Prostate gland (tissue), 2 donors: Measurements from ENCODE around the gene PAFAH1B1. TPM values are rescaled to one million over a fixed set of nuclear protein-coding genes. Genes with fewer than 3 reads are reported as not detected.
A peak's percentile ranks its signal among the peaks of the same experiment; 100 is the strongest.
"Not testable (repeated sequence)": the region's sequence is repeated elsewhere in the genome, so short reads cannot be mapped to it uniquely, and the experiment has no call there.

ENCODE experiments used
- DNase-seq: peaks from one replicate; pipeline ENCODE4 v3.0.0-alpha.2; 2019; ENCODE audit warnings: low spot score
- H3K27ac ChIP-seq, 2 donors: fragments of 200-600 bp; sonication (generic); 2 replicates each; pipeline ENCODE4 v1.5.1; 2017 to 2019
- H3K27me3 ChIP-seq: fragments of 200-600 bp; sonication (generic); replicated peaks from 2 replicates; pipeline ENCODE4 v1.5.1; 2019; ENCODE audit not compliant: insufficient read depth
- H3K36me3 ChIP-seq, 2 donors: fragments of 200-600 bp; sonication (generic); 1 replicate in 1 of 2; 2 replicates in 1 of 2; pipeline versions ENCODE4 v1.5.1 to v1.8.1; 2017 to 2019
- H3K4me1 ChIP-seq: fragments of 200-600 bp; sonication (generic); replicated peaks from 2 replicates; pipeline ENCODE4 v1.5.1; 2019
- H3K4me3 ChIP-seq, 2 donors: fragments of 200-600 bp; sonication (generic); 2 replicates each; pipeline ENCODE4 v1.5.1; 2017 to 2019
- H3K9me3 ChIP-seq: fragments of 200-600 bp; sonication (generic); 2 replicates; pipeline ENCODE4 v1.5.1; 2017
- CTCF ChIP-seq, 4 experiments: fragments of 200-600 bp in 2 of 4; fragments of 450-650 bp in 2 of 4; sonication (generic) in 2 of 4; IDR thresholded peaks; 1 replicate in 3 of 4; 2 replicates in 1 of 4; pipeline ENCODE4 v1.5.1; 2016 to 2019; ENCODE audit warnings: antibody characterized with exemption in 4 of 4, mild to moderate bottlenecking in 2 of 4, moderate library complexity in 2 of 4
- POLR2A ChIP-seq: fragments of 450-650 bp; IDR thresholded peaks from one replicate; pipeline ENCODE4 v1.6.1; 2016; ENCODE audit warnings: antibody characterized with exemption, mild to moderate bottlenecking
- POLR2AphosphoS5 ChIP-seq: sonication (generic); formaldehyde crosslinking; IDR thresholded peaks from one replicate; pipeline ENCODE4 v1.6.1; 2017; ENCODE audit warnings: antibody characterized with exemption
- WGBS: methylation state at CpG from one replicate; pipeline ENCODE4 v1.1.5; 2018; 5-methylcytosine and 5-hydroxymethylcytosine counted together
- intact Hi-C: fragments of 100-400 bp; cut with DNase I; formaldehyde crosslinking; loops from one replicate; pipeline ENCODE4 v1.14.2; 2022
- total RNA-seq, 2 donors: library from RNA; depleted of rRNA; stranded (reverse); fragments of >200 nt; gene quantifications; one replicate each; pipeline ENCODE4 v1.1.0, GENCODE V29; 2016

PAFAH1B1 gene
- 10 to 100 TPM; 47.9 to 92.9 TPM for total RNA-seq

DNA sequence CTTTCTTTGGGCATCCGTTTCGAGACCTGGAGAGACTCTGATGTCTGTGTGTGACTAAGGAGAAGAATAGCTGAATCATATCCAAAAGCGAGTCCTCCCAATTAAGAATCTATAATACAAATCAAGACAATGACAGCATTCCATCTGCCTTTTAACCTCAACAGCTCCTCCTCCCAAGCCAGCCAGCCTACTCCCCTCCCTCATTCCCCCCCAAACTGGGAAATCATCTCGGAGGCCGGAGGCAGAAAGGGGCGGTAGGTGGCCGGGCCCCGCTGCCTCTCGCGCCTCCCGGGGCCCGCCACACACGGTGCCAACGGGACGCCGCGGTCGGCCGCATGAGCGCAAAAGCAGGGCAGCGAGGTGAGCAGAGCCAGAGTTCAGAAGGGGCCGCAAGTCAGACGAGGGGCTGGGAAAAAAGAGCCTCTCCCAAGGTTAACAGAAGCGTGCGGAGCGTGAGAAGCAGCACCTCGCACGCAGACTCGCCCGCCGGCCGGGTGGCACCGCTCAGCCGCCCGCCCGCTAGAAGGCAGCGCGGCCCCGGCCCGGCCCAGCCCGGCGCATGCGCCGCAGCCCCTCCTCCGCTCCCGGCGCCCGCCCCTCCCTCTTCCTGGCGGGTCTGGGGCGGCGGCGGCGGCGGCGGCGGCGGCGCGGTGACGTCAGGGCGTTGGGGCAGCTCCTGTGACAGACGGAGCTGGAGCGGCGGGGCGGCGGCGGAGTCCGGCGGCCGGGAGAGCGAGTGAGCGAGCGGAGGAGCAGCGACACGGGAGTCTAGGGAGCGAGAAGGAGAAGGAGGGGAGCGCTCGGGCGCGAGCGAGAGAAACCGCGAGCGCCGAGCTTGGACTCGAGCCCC, at the start of gene PAFAH1B1:
Gene PAFAH1B1, plus strand, starts transcription at position 684 of the 850 bp plus-strand sequence. CDS start 44,635 bp downstream, outside the sequence.
- H3K4me3 ChIP-seq, result peak within 1 kb of the TSS; percentile 90 to 91
- WGBS, result under 1% methylated on average over 66 of the region's 86 CpGs
- no peaks in the 10 kb centered on the region for H3K9me3 ChIP-seq
- intact Hi-C loops, result loop anchor here (5.0 kb wide), 1 partner anchor 119 kb away; the partner anchor contains the start of gene CLUH
- H3K4me1 ChIP-seq, result peaks cover 4% of the 10 kb centered on the region
- no peaks in the 10 kb centered on the region for H3K36me3 ChIP-seq
- peak; percentile 88 for DNase-seq
- H3K27ac ChIP-seq, result peak within 1 kb of the TSS; percentile 98 to 99
- no peaks in the 10 kb centered on the region for H3K27me3 ChIP-seq
- TF ChIP-seq CTCF (IDR thresholded peaks at IDR 0.05) (peak in 3 of 4 experiments; percentile 25 to 54 (median 30)), POLR2A (peak; percentile 76), POLR2AphosphoS5 (no peak)

DNA sequence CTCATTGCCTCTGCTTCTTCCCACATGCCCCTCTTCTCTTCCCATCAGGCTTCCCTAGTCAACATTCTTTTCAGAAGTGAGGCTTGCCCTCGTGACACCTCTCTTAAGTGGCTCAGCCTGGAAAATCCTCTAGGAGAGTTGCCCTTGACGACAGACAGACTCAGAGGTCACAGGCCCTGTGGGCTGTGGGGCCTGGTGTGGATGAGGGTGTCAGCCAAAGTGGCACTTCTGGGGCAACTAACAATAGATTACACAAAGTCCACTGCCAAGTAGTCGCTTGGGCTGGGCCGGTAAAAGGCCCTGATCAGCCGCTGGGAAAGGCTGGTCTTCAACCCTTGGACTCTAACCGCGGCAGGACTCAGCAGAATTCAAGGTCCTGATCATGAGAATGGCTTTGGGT, 48.1 kb upstream of the PAFAH1B1 start:
- H3K4me3 ChIP-seq, result no peak overlapping the region
- TF ChIP-seq CTCF (IDR thresholded peaks at IDR 0.05), result no peak
- TF ChIP-seq POLR2AphosphoS5, result no peak
- TF ChIP-seq POLR2A, result no peak
- no peaks in the 10 kb centered on the region for H3K27me3 ChIP-seq
- intact Hi-C loops, result no loop called here
- no peaks in the 10 kb centered on the region for H3K4me1 ChIP-seq
- no peaks in the 10 kb centered on the region for H3K9me3 ChIP-seq
- no peaks in the 10 kb centered on the region for H3K36me3 ChIP-seq
- WGBS, result 88% methylated on average over 7 of the region's 7 CpGs
- H3K27ac ChIP-seq, result no peak overlapping the region
- DNase-seq, result no peak

DNA sequence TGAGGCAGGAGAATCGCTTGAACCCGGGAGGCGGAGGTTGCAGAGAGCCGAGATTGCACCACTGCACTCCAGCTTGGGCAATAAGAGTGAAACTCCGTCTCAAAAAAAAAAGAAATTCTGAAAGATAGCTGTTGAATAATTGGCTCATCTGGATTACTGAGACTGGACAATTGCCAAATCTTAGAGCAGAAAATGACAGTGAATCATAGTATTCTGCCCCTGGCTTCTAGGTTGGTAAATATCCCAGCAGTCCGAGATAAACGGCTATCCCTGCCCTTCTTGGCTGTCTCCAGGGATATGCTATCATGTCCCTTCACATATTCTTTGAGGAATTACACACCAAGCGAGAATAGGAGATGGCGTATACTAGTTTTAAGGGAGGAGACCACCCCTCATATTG, 46.3 kb upstream of the PAFAH1B1 start:
- H3K36me3 ChIP-seq, result no peaks in the 10 kb centered on the region
- no peaks in the 10 kb centered on the region for H3K4me1 ChIP-seq
- TF ChIP-seq CTCF (IDR thresholded peaks at IDR 0.05), result no peak
- no peak for TF ChIP-seq POLR2A
- TF ChIP-seq POLR2AphosphoS5, result no peak
- no peaks in the 10 kb centered on the region for H3K27me3 ChIP-seq
- DNase-seq, result no peak
- H3K9me3 ChIP-seq, result no peaks in the 10 kb centered on the region
- intact Hi-C loops, result no loop called here
- no peak overlapping the region for H3K27ac ChIP-seq
- no peak overlapping the region for H3K4me3 ChIP-seq
- WGBS, result 77% methylated on average over 9 of the region's 9 CpGs

GRCh38 chr17:2548026-2548425, 45.4 kb upstream of the PAFAH1B1 start:
- H3K27ac ChIP-seq, H3K9me3 ChIP-seq, H3K4me3 ChIP-seq, H3K36me3 ChIP-seq, H3K27me3 ChIP-seq, DNase-seq, H3K4me1 ChIP-seq, intact Hi-C loops: not testable (repeated sequence)
- 65% methylated on average over 9 of the region's 9 CpGs for WGBS

- H3K9me3 ChIP-seq, result no peaks in the 10 kb centered on the region
- WGBS, result 87% methylated on average over 8 of the region's 8 CpGs
- no peak overlapping the region for H3K4me3 ChIP-seq
- TF ChIP-seq POLR2AphosphoS5, result no peak
- DNase-seq, result no peak
- H3K27ac ChIP-seq, result no peak overlapping the region
- no peaks in the 10 kb centered on the region for H3K27me3 ChIP-seq
- H3K4me1 ChIP-seq, result no peaks in the 10 kb centered on the region
- H3K36me3 ChIP-seq, result no peaks in the 10 kb centered on the region
- intact Hi-C loops, result no loop called here
These were observed 43.9 kb upstream of the PAFAH1B1 start for GRCh38 chr17:2549392-2550211.
